Right ventricle myocardium superior (tissue), 1 donor: ENCODE results near the gene TRIM23. TPM values are rescaled to one million over a fixed set of nuclear protein-coding genes. Genes with fewer than 3 reads are reported as not detected.

Experiments
- ATAC-seq: fragments of 200-7000 bp; cut with Tn5 transposase; one replicate; pipeline ENCODE4 v1.9.1; 2020; ENCODE audit warnings: mild to moderate bottlenecking; ENCODE audit not compliant: poor library complexity
- DNase-seq: peaks from one replicate; pipeline ENCODE4 v3.0.0-alpha.2; 2020
- intact Hi-C: fragments of 100-400 bp; cut with DNase I; formaldehyde crosslinking; loops from one replicate; pipeline ENCODE4 v1.11.2; 2022
- total RNA-seq: library from RNA; stranded (reverse); fragmentation: NEBNext Ultra II Directional; extraction: Animal tissue kit (Norgen Biotek cat#: 25700); gene quantifications from one replicate; pipeline ENCODE4 v1.2.1, GENCODE V29; 2021
- donor health status: DM: no; HTN: yes; CAD: no; lungs with severe emphysema.

TRIM23 gene
- total RNA-seq, 1 donor from 2014 or later = 17.9 TPM

GRCh38 chr5:65588694-65589093 is 35.4 kb downstream of the TRIM23 start:
- intact Hi-C loops = no loop called here
- DNase-seq = no peak
- no peak for ATAC-seq

- ATAC-seq (no peak), DNase-seq (no peak)
- intact Hi-C loops = no loop called here
Observed at GRCh38 chr5:65577141-65577540, 47.0 kb downstream of the TRIM23 start.

GRCh38 chr5:65570598-65571226 is 53.4 kb downstream of the TRIM23 start:
- intact Hi-C loops = no loop called here
- ATAC-seq (no peak), DNase-seq (no peak)

GRCh38 chr5:65566505-65566904 is 57.6 kb downstream of the TRIM23 start:
- ATAC-seq = no peak
- no peak for DNase-seq
- intact Hi-C loops = no loop called here

GRCh38 chr5:65563777-65564176 is 60.4 kb downstream of the TRIM23 start:
- no peak for ATAC-seq

DNA sequence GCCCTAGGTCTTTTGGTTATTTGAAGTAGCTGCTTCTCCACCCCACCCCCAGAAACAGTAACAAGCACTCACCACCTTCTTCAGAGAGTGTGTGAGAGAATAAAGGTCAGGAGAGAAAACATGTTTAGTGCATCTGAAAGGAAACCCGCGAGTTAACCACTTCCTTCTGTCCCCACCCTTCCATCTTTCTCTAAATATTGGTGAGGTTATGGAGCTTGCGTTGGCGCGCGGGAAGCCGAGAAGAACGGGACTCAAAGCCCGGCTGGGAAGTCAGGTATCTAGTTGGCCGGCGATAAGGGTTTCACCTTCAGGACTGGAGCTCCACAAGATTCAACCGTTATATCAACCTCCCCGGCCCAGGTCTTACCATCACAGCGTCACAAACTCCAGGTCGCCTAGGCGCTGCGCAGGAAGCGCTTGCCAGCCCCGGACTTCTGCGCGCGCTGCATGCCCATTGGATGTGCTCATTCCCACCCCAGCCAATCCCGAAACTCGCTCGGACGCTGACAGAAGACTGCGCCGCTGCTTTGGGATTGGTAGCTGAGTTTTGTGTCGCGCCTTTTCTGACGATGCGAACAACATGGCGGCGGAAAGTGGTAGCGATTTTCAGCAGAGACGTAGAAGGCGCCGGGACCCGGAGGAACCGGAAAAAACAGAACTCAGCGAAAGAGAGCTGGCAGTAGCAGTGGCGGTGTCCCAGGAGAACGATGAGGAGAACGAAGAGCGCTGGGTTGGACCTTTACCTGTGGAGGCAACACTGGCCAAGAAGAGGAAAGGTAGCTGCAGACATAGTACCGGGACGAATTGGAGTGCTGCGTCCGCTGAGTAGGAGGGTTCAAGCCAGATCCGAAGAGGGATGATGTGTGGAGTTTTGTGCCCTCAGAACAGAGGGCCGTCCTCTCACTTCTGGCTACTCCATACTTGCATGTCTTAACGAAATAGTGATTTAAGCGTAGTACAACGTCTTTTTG is 61.1 kb downstream of the TRIM23 start, which contains the start of the genes CENPK and PPWD1:
TSS of gene CENPK (minus strand) at position 438 of the 971 bp plus-strand sequence. CDS start 8,261 bp downstream, outside the sequence.
TSS of gene PPWD1 (plus strand) at position 566 of the 971 bp plus-strand sequence. CDS start at position 581, 15 bp downstream.
- DNase-seq = peak; percentile 96
- intact Hi-C loops = no loop called here
- ATAC-seq = peak; percentile 100

More at GRCh38 chr5:65563777-65564176, 60.4 kb downstream of the TRIM23 start:
- no peak for DNase-seq
- intact Hi-C loops = no loop called here

DNA sequence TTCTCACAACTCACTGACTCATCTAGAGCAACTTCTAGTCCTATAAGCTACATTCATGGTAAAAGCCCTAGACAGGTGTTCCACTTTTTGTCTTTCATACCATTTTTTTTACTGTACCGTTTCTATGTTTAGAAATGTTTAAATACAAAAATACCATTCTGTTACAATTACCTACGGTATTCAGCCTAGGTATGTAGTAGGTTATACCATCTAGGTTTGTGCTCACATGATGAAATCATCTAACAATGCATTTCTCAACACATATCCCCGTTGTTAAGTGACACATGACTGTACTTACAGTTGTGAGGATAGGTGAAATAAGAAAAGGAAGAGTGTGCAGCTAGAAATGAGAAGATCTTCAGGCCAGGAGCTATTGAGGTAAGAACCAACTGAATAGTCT is 67.4 kb downstream of the TRIM23 start:
- DNase-seq (no peak), ATAC-seq (no peak)
- intact Hi-C loops = no loop called here

DNA sequence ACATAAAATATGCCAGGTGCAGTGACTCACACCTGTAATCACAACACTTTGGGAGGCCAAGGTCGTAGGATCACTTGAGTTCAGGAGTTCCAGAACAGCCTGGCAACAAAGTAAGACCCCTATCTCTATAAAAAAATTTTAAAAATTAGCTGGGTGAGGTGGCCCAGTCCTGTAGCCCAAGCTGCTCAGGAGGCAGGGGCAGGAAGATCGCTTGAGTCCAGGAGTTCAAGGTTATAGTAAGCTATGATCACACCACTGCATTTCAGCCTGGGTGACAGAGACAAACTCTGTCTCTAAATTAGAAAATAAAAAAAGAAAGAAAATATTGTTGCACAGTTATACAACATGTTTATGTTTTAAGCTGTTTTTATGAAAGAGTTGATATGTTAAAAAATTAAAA is 68.0 kb downstream of the TRIM23 start:
- intact Hi-C loops = no loop called here
- ATAC-seq = no peak

GRCh38 chr5:65555287-65555686 is 68.8 kb downstream of the TRIM23 start:
- intact Hi-C loops = no loop called here
- DNase-seq (no peak), ATAC-seq (no peak)

More for the DNA sequence above, 68.0 kb downstream of the TRIM23 start:
- DNase-seq = no peak

DNA sequence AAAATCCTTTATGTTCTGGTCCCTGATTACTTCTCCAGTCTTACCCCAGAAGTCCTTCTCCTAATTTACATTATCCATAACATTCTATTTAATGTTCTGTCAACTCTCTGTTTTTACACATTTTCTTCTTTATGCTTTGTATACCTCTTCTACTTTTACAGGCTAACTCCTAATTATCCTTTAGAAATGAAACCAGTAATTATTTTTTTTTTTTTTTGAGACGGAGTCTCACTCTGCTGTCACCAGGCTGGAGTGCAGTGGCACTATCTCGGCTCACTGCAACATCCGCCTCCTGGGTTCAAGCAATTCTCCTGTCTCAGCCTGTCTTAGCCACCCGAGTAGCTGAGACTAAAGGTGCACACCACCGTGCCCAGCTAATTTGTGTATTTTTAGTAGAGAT is 70.2 kb downstream of the TRIM23 start:
- intact Hi-C loops = no loop called here
- ATAC-seq = no peak

DNA sequence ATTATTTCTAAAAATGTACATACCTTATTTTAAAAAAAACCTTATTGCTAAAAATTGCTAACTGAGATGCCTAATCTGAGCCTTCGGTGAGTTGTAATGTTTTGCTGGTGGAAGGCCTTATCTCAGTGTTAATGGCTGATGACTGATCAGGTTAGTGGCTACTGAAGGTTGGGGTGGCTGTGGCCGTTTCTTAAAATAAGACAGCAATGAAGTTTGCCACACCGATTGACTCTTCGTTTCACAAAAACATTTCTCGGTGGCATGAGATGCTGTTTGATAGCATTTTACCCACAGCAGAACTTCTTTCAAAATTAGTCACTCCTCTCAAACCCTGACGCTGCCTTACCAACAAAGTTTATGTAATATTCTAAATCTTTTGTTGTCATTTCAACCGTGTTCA is 75.9 kb downstream of the TRIM23 start:
- intact Hi-C loops = no loop called here
- ATAC-seq (no peak), DNase-seq (no peak)

More for the DNA sequence above, 70.2 kb downstream of the TRIM23 start:
- DNase-seq = no peak

- DNase-seq (no peak), ATAC-seq (no peak)
- intact Hi-C loops = no loop called here
Observed at GRCh38 chr5:65546141-65546540, 78.0 kb downstream of the TRIM23 start.

DNA sequence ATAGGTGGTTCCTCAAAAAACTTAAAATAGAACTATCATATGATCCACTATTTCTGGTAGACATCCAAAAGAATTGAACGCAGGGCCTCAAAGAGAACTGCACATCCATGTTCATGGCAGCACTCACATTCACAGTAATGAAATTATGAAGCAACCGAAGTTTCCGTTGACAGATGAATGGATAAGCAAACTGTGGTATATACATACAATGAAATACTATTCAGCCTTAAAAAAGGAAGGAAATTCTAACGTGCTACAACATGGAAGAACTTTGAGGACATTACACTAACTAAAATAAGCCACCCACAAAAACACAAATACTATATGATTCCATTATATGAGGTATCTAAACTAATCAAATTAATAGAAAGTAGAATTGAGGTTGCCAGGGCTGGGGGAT is 79.7 kb downstream of the TRIM23 start:
- DNase-seq (no peak), ATAC-seq (no peak)
- intact Hi-C loops = no loop called here

- intact Hi-C loops = no loop called here
- DNase-seq = no peak
- no peak for ATAC-seq
Observed at GRCh38 chr5:65539827-65540226, 84.3 kb downstream of the TRIM23 start.

Other genes with a start within 250 kb of the TRIM23 start
- 0.78 TPM for gene ADAMTS6, start 142.4 kb downstream of the TRIM23 start, total RNA-seq
- 0.67 TPM for gene CENPK, start 61.2 kb downstream of the TRIM23 start, total RNA-seq
- 17.0 TPM for gene PPWD1, start 61.0 kb downstream of the TRIM23 start, total RNA-seq
- gene SHLD3, start 694 bp upstream of the TRIM23 start, total RNA-seq = 1.2 TPM
- 18.3 TPM for gene TRAPPC13, start 694 bp upstream of the TRIM23 start, total RNA-seq
- 4.7 TPM for gene SGTB, start 97.8 kb upstream of the TRIM23 start, total RNA-seq
- gene NLN, start 97.9 kb upstream of the TRIM23 start, total RNA-seq = 15.1 TPM